GM12891 (cell line): Measurements from ENCODE around the gene FASTKD3.

Experiments used
- POLR2A ChIP-seq: IDR thresholded peaks from 2 replicates; pipeline ENCODE4 v1.6.1; 2011; ENCODE audit warnings: low read depth, low read length, control low read depth
- POLR2AphosphoS5 ChIP-seq: IDR thresholded peaks from 2 replicates; pipeline ENCODE4 v1.6.1; 2011; ENCODE audit warnings: low read depth, low read length, control low read depth
- POU2F2 ChIP-seq: IDR thresholded peaks from 2 replicates; pipeline ENCODE4 v1.6.1; 2011; ENCODE audit warnings: low read depth, mild to moderate bottlenecking, control low read depth, low read length, moderate library complexity
- TAF1 ChIP-seq: IDR thresholded peaks from 2 replicates; pipeline ENCODE4 v1.6.1; 2011; ENCODE audit warnings: low read depth, low read length, control low read depth

DNA sequence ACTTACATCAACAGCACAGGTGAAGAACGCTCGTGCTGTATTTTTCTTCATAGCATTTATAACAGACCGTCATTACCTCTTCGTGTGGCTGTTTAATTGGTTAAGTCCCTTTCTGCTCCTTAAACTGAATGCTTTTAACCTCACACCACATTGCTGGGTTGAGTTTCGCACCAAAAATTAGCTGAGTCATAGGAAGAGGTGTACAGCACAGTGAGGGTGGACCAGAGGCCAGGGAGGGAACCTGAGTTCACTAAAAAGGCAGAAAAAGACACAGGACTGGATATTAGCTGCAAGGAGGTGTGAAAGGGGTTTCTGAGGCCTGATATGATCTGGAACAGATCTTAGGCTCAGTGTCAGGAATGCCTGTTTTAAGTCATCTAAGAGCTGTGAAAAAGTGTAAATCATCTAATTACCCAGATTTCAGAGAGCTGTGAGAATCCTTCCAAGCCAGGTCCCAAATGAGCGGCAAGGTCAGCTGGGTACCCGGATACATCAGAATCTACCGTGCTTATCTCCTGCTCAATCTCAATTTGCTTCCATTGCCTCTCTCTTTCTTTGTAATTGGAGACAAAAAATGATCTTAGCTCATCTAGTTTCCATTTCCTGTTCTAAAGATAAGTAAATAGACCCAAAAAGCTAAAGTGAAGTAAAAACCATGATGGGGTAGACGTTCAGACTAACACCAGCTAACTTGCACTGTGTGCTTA lies 10.8 kb downstream of the FASTKD3 start:
- TF ChIP-seq POLR2A, result no peak
- TF ChIP-seq TAF1, result no peak
- no peak for TF ChIP-seq POLR2AphosphoS5
- TF ChIP-seq POU2F2, result no peak
